AG04450 (cell line): ENCODE results near the gene TREM2. TPM values are rescaled to one million over a fixed set of nuclear protein-coding genes. Genes with fewer than 3 reads are reported as not detected.

Source experiments
- CTCF ChIA-PET: fragments of 300-600, 350-600 bp; formaldehyde crosslinking; extraction: SDS; loops from one replicate; lab custom pipeline; 2022; ENCODE audit warnings: antibody characterized with exemption, inconsistent platforms; lab: Charles Lee
- POLR2A ChIA-PET: fragments of 350-600 bp; formaldehyde crosslinking; extraction: SDS; loops from one replicate; lab custom pipeline; 2021; ENCODE audit warnings: antibody characterized with exemption, inconsistent platforms; lab: Yijun Ruan, JAX
- DNase-seq: peaks from one replicate; pipeline ENCODE4 v3.0.0-alpha.2; 2011; ENCODE audit warnings: low read depth, low spot score
- H3K27ac ChIP-seq: one replicate; pipeline ENCODE4 v1.5.1; 2012; ENCODE audit warnings: low read depth, low read length, control low read depth
- H3K27me3 ChIP-seq: one replicate; pipeline ENCODE4 v1.6.0; 2012; ENCODE audit warnings: low read length; ENCODE audit not compliant: control insufficient read depth, insufficient read depth
- H3K4me3 ChIP-seq: 2 replicates; pipeline ENCODE4 v1.5.1; 2011; ENCODE audit warnings: mild to moderate bottlenecking, low read depth, low read length, control low read depth
- H3K9me3 ChIP-seq: 2 replicates; pipeline ENCODE4 v1.5.1; 2012; ENCODE audit warnings: low read length; ENCODE audit not compliant: control insufficient read depth, insufficient read depth
- polyA plus RNA-seq: library from polyadenylated mRNA; depleted of rRNA; stranded (reverse); fragments of >200 nt; gene quantifications from 2 replicates; pipeline ENCODE4 v1.2.3, GENCODE V29; 2011
- TF ChIP-seq, protein P1 (sequence below): IDR thresholded peaks from 2 replicates; pipeline ENCODE4 v1.5.1; 2011; ENCODE audit warnings: low read depth, low read length, control low read depth, inconsistent platforms

TREM2 gene
- polyA plus RNA-seq, 1 experiment, result 0.07 TPM

DNA sequence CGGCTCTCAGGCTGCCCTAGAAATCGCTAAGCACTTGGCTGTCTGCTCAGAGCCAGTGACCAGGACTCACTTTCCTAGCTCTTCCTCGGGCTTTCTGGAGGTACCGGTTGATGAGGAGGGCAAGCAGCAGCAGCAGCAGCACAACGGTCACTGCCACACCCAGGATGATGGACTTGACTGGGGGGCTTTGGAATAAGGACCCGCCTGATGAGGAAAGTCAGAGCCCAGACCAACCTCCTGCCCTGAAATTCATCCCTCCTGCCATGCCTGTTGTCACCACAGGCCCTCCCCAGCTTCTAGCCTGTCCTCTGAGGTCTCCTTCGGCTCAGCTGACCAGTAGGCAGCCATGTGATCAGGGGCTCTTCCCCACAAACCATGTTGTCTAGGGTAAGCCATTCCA, 21.8 kb upstream of the TREM2 start:
- H3K4me3 ChIP-seq, result no peak overlapping the region
- POLR2A ChIA-PET, result no interaction called here
- CTCF ChIA-PET, result interaction anchor here (5.4 kb wide), 1 partner anchor 93 kb away, joined by 83 read pairs; no protein-coding TSS in a partner anchor
- H3K27ac ChIP-seq, result no peak overlapping the region
- TF ChIP-seq, protein P1, sequence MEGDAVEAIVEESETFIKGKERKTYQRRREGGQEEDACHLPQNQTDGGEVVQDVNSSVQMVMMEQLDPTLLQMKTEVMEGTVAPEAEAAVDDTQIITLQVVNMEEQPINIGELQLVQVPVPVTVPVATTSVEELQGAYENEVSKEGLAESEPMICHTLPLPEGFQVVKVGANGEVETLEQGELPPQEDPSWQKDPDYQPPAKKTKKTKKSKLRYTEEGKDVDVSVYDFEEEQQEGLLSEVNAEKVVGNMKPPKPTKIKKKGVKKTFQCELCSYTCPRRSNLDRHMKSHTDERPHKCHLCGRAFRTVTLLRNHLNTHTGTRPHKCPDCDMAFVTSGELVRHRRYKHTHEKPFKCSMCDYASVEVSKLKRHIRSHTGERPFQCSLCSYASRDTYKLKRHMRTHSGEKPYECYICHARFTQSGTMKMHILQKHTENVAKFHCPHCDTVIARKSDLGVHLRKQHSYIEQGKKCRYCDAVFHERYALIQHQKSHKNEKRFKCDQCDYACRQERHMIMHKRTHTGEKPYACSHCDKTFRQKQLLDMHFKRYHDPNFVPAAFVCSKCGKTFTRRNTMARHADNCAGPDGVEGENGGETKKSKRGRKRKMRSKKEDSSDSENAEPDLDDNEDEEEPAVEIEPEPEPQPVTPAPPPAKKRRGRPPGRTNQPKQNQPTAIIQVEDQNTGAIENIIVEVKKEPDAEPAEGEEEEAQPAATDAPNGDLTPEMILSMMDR, result no peak
- H3K27me3 ChIP-seq, result peaks cover 4% of the 10 kb centered on the region
- no peak for DNase-seq
- H3K9me3 ChIP-seq, result no peaks in the 10 kb centered on the region; the same call in 1 of the 2 replicates

DNA sequence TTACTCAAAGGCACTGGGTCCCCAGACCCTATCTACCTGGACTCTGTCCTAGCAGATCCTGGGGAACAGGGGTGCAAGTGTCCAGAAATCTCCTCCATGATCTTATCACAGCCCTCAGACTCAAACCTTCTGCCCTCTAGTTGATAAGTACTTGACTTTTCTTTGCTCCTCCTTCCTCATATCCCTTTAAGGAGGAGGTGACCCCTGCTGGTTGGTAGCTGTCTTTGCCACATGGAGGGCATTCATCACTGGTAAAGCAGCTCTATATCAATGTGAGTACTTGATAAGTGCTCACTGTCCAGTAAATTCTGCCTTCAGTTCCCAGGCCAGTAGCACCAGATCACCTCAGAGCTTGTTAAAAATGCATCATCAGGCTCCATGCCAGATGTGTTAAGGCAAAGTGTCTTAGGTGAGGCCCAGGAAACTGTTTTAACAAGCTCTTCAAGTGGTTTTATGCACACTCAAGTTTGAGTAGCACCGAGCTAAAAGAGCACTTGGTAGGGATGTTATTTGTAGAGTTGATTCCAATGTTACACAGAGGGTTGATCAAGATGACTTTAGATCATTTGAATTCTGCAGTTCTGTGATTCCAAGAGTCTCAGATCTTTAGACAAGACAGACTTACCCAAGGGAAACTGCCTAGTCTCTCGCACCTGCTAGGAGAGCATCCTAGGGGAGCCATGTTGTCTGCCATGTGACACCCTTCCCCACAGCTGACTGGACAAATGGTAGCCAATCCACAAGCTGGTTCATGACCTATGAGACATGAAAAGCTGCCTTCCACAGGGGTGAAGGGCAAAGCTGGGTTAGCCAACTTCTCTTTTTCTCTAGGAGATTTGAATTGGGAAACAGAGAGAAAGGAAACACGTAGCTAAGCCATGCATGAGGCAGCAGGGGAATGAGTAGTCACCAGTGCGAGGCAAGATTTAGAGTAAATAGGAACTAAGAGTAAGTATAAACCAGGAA, 19.4 kb upstream of the TREM2 start:
- no peak overlapping the region for H3K27ac ChIP-seq
- CTCF ChIA-PET, result interaction anchor here (0.7 to 5.4 kb wide), 23 partner anchors 9 to 266 kb away, joined by 3 to 83 read pairs (median 5); partner anchors contain the start of genes NFYA, OARD1 and TREML2
- POLR2A ChIA-PET, result no interaction called here

DNA sequence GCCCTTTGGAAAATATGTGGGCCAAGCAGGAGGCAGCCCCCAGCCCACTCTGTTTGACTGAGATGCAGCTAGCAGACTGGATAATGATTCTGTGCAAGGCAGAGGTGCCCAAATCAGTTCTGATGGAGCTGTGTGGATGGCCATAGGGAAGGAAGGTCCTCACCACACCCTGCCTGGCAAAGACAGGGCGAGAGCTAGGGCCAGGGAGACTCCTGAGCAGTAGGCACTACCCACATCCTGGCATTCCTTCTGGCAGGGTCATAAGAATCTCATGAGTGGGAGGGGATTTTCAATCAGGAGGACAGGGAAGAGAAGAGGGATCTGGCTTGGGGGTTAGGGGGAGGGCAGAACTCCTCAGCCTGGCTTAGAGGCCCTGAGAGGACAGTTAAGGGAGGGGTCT, 18.6 kb upstream of the TREM2 start:
- peaks cover 4% of the 10 kb centered on the region for H3K27me3 ChIP-seq
- ChIA-PET CTCF (interaction anchor here (0.9 to 5.4 kb wide), 16 partner anchors 8 to 153 kb away, joined by 3 to 83 read pairs (median 6); no protein-coding TSS in a partner anchor), POLR2A (interaction anchor here (1.1 kb wide), 1 partner anchor 109 kb away, joined by 4 read pairs; the partner anchor contains the start of genes NFYA and OARD1)
- TF ChIP-seq, protein P1, result no peak
- H3K4me3 ChIP-seq, result no peak overlapping the region
- no peak overlapping the region for H3K27ac ChIP-seq
- DNase-seq, result no peak
- H3K9me3 ChIP-seq, result no peaks in the 10 kb centered on the region

More for the DNA sequence above, 19.4 kb upstream of the TREM2 start:
- Histone ChIP-seq H3K27me3 (peaks cover 4% of the 10 kb centered on the region), H3K4me3 (no peak overlapping the region), H3K9me3 (no peaks in the 10 kb centered on the region)
- TF ChIP-seq, protein P1, result peak; percentile 71
- DNase-seq, result peak; percentile 4

DNA sequence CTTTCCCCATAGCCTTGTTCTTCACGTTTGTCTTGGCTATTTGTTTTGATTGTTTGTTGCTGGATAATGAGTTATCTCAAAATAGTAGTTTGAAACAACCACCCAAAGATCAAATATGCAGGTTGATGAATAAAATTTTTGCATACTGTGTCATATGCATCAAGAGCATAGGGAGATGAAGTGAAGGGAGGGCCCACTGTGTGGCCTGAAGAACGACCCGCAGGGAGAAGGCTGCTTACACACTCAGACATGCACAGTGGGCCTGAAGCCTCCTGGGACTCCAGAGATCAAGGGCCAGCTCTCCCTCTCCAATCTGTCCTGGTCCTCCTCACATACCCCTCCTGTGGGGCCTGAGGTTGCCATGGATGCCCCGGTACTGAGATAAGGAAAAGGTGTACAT, 16.2 kb upstream of the TREM2 start:
- Histone ChIP-seq H3K9me3 (no peaks in the 10 kb centered on the region), H3K4me3 (no peak overlapping the region), H3K27ac (no peak overlapping the region), H3K27me3 (peaks cover 5% of the 10 kb centered on the region)
- POLR2A ChIA-PET, result no interaction called here
- TF ChIP-seq, protein P1, result no peak
- DNase-seq, result no peak
- CTCF ChIA-PET, result interaction anchor here (5.4 kb wide), 1 partner anchor 87 kb away, joined by 83 read pairs; no protein-coding TSS in a partner anchor

DNA sequence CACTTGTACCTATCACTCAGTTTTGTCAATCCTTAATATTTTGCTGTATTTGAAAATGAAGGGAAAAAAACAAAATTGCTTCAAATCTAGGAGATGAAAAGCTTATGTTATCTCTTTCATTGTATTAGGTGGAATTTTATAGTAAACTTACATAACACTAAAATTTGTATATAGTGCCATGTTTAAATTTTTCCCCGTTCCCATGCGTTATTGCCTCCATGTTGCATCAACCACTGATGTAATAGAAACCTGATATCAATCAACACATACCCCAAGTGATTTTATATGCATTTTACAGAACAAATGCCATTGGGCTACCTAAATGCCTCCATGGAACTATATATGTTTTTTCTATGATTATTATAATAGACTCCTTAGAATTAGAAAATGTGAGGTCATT, 14.8 kb upstream of the TREM2 start:
- POLR2A ChIA-PET, result no interaction called here
- no peak for DNase-seq
- CTCF ChIA-PET, result interaction anchor here (1.8 kb wide), 1 partner anchor 85 kb away, joined by 6 read pairs; no protein-coding TSS in a partner anchor
- no peaks in the 10 kb centered on the region for H3K9me3 ChIP-seq
- no peak overlapping the region for H3K27ac ChIP-seq
- H3K27me3 ChIP-seq, result peaks cover 5% of the 10 kb centered on the region
- H3K4me3 ChIP-seq, result no peak overlapping the region
- TF ChIP-seq, protein P1, result no peak
